Stimulated activated CD8-positive, alpha-beta memory T cell treated with anti-CD3 and anti-CD28 coated beads, Interleukin-4, amount 100 ng/mL, for 24 hours (primary cell): ENCODE results near the gene ZNF620.
"Not testable (repeated sequence)": the region's sequence is repeated elsewhere in the genome, so short reads cannot be mapped to it uniquely, and the experiment has no call there.

Experiments
- DNase-seq: peaks from one replicate; pipeline ENCODE4 v3.0.0-alpha.2; 2020; ENCODE audit warnings: low read depth

The ZNF620 gene

GRCh38 chr3:40505599-40506462 lies at the start of gene ZNF620:
ZNF620 (plus strand) TSS chr3:40506039; CDS start chr3:40506353, 314 bp downstream.
- peak; percentile 37 for DNase-seq

GRCh38 chr3:40456279-40456939 lies 49.4 kb upstream of the ZNF620 start:
- no peak for DNase-seq

- DNase-seq: peak; percentile 93
Measured at GRCh38 chr3:40456940-40457823, 48.7 kb upstream of the ZNF620 start, which contains the start of gene RPL14. RPL14 (plus strand) TSS chr3:40457339; CDS start chr3:40457472, 133 bp downstream.

GRCh38 chr3:40458473-40458872 lies 47.4 kb upstream of the ZNF620 start:
- DNase-seq: no peak

- DNase-seq: not testable (repeated sequence)
Measured at GRCh38 chr3:40460481-40460880, 45.4 kb upstream of the ZNF620 start.

GRCh38 chr3:40461161-40461560 lies 44.7 kb upstream of the ZNF620 start:
- no peak for DNase-seq

GRCh38 chr3:40462838-40463237 lies 43.0 kb upstream of the ZNF620 start:
- DNase-seq: not testable (repeated sequence)

GRCh38 chr3:40463579-40463978 lies 42.3 kb upstream of the ZNF620 start:
- no peak for DNase-seq

- no peak for DNase-seq
Measured at GRCh38 chr3:40464339-40465110, 41.3 kb upstream of the ZNF620 start.

- DNase-seq: no peak
Measured at GRCh38 chr3:40465111-40465407, 40.8 kb upstream of the ZNF620 start.

- DNase-seq: no peak
Measured at GRCh38 chr3:40465456-40465855, 40.4 kb upstream of the ZNF620 start.

GRCh38 chr3:40468018-40468417 lies 37.8 kb upstream of the ZNF620 start:
- DNase-seq: no peak

GRCh38 chr3:40470701-40471100 lies 35.1 kb upstream of the ZNF620 start:
- DNase-seq: no peak

GRCh38 chr3:40476478-40477470 lies 29.1 kb upstream of the ZNF620 start, which contains the start of gene ZNF619:
ZNF619 (plus strand) TSS chr3:40477122; CDS start chr3:40477980, 858 bp downstream.
- peak; percentile 28 for DNase-seq

GRCh38 chr3:40477666-40478065 lies 28.2 kb upstream of the ZNF620 start:
- DNase-seq: no peak

GRCh38 chr3:40487172-40487571 lies 18.7 kb upstream of the ZNF620 start:
- no peak for DNase-seq

GRCh38 chr3:40490916-40491315 lies 14.9 kb upstream of the ZNF620 start:
- no peak for DNase-seq

- no peak for DNase-seq
Measured at GRCh38 chr3:40494698-40495097, 11.1 kb upstream of the ZNF620 start.

GRCh38 chr3:40497288-40497687 lies 8.6 kb upstream of the ZNF620 start:
- DNase-seq: no peak

- DNase-seq: no peak
Measured at GRCh38 chr3:40499952-40500351, 5.9 kb upstream of the ZNF620 start.
